Measurements from ENCODE around the gene TOM1L1.

- TF ChIP-seq CTCF (IDR thresholded peaks at IDR 0.05) (no peak), POLR2A (IDR thresholded peaks at IDR 0.05) (no peak)
Observed at GRCh38 chr17:54901230-54901822, 674 bp downstream of the TOM1L1 start.

All from sigmoid colon (tissue), 3 donors.